Spinal cord (tissue), 10 donors: Measurements from ENCODE around the gene NBEA. TPM values are rescaled to one million over a fixed set of nuclear protein-coding genes. Genes with fewer than 3 reads are reported as not detected.

ENCODE experiments used
- DNase-seq, 6 donors: peaks; one replicate each; pipeline versions ENCODE4 v3.0.0 to v3.0.0-alpha.2; 2013 to 2015; ENCODE audit warnings: low spot score in 6 of 6, low read depth in 4 of 6
- H3K27ac ChIP-seq: one replicate; pipeline ENCODE4 v1.5.1; 2013; ENCODE audit warnings: low read depth, low read length, control low read depth
- H3K27me3 ChIP-seq: one replicate; pipeline ENCODE4 v1.6.1; 2013; ENCODE audit warnings: low read length; ENCODE audit not compliant: control insufficient read depth, insufficient read depth
- H3K36me3 ChIP-seq: one replicate; pipeline ENCODE4 v1.6.1; 2013; ENCODE audit warnings: low read length; ENCODE audit not compliant: control insufficient read depth, insufficient read depth
- H3K4me1 ChIP-seq: one replicate; pipeline ENCODE4 v1.6.1; 2013; ENCODE audit warnings: low read length; ENCODE audit not compliant: control insufficient read depth, insufficient read depth
- H3K4me3 ChIP-seq: one replicate; pipeline ENCODE4 v1.5.1; 2013; ENCODE audit warnings: low read depth, low read length, control low read depth
- H3K9me3 ChIP-seq: one replicate; pipeline ENCODE4 v1.6.1; 2013; ENCODE audit warnings: low read length; ENCODE audit not compliant: control insufficient read depth, insufficient read depth
- WGBS: methylation state at CpG from one replicate; pipeline ENCODE4 v1.1.5; 2013; ENCODE audit warnings: missing lambda C conversion rate; ENCODE audit not compliant: insufficient coverage; 5-methylcytosine and 5-hydroxymethylcytosine counted together
- polyA plus RNA-seq, 2 donors: library from polyadenylated mRNA; unstranded; fragments of 120-200 nt; gene quantifications; one replicate each; pipeline ENCODE4 v1.2.1, GENCODE V29; 2013; ENCODE audit not compliant: insufficient read length in 2 of 2
- total RNA-seq, 2 donors: library from RNA; depleted of rRNA in 1 of 2; stranded (reverse); fragments of 120-200 nt in 1 of 2; fragments of >200 nt in 1 of 2; gene quantifications; one replicate each; pipeline versions ENCODE4 v1.2.3 to v1.2.4, GENCODE V29; 2013 to 2014
- donor health status: healthy.

Gene NBEA
- total and polyA plus RNA-seq, 4 donors: 39.1 to 136 (median 72.8) TPM

DNA sequence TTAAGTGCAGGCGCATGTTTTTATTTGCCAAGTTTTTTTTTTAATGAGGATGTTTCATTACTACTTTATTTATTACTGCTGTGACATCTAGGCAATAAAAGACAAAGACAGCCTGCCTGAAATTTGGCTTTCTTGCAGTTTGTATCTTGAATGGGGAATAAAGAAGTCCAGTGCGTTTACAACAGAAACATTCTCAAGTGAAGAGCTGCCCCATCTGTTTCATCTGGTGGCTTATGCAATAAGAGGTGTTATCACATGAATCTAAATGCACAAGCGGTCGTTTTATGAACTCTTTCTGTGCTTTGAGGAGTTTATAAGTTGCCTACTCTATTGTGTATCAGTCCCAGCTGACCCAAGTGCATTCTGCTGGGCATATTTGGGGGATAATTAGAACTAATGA, 547.0 kb downstream of the NBEA start:
- 33% methylated on average over 2 of the region's 4 CpGs for WGBS
- H3K4me3 ChIP-seq: no peak overlapping the region
- no peaks in the 10 kb centered on the region for H3K9me3 ChIP-seq
- peak in 2 of 6 donors; percentile 20 to 73 for DNase-seq
- no peaks in the 10 kb centered on the region for H3K27me3 ChIP-seq
- H3K36me3 ChIP-seq: no peaks in the 10 kb centered on the region
- H3K27ac ChIP-seq: no peak overlapping the region
- no peaks in the 10 kb centered on the region for H3K4me1 ChIP-seq

DNA sequence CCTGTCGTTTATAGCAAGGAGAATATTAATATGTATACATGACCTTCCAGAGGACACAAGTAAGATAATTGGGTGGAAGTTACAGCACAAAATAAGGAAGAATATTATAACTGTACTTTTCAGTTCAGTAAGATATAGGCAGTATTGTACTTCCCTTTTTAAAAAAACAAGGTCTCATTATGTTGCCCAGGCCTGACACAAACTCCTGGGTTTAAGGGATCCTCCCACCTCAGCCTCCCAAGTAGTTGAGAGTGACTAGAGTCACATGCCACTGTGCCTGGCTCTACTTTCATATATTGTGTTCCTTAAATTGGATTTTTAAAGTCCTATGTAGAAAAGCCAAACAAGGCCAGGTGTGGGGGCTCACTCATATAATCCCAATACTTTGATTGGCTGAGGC, 553.9 kb downstream of the NBEA start:
- H3K36me3 ChIP-seq: no peaks in the 10 kb centered on the region
- WGBS: no CpG with 5 or more reads among the region's 1 CpG
- H3K4me3 ChIP-seq: no peak overlapping the region
- H3K27me3 ChIP-seq: no peaks in the 10 kb centered on the region
- H3K4me1 ChIP-seq: peaks cover 2% of the 10 kb centered on the region
- H3K27ac ChIP-seq: no peak overlapping the region
- no peaks in the 10 kb centered on the region for H3K9me3 ChIP-seq
- no peak for DNase-seq

DNA sequence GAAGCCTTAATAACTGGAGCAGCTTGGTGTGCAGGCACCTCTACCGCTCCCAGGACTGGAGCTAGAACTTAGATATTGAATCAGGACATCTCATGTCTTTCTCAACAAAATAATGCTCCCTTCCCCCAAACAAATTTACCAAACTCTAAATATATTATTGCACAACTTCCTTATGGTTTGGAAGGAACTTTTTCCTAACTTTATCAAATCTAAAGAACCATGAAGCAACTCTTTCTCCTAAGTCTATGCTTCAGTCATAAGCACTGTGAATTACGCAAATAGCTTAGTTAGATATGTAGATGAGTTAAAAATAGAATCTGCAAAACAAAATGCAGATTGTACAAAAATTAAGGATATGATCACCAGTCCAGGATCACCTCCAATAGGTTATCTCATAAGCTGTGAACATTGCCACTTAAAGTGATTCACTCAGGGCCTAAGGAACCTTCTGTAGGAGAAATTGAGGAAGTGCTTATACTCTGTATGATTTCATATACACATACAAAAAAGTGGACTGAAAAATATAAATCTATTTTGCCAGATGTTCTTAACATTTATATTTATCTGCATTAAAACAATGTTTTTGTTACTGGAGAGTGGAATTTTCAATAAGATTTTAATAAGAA, 554.8 kb downstream of the NBEA start:
- Histone ChIP-seq H3K9me3 (no peaks in the 10 kb centered on the region), H3K27me3 (no peaks in the 10 kb centered on the region), H3K27ac (no peak overlapping the region), H3K4me1 (peaks cover 2% of the 10 kb centered on the region), H3K36me3 (no peaks in the 10 kb centered on the region), H3K4me3 (no peak overlapping the region)
- no CpG with 5 or more reads among the region's 2 CpGs for WGBS
- no peak for DNase-seq

DNA sequence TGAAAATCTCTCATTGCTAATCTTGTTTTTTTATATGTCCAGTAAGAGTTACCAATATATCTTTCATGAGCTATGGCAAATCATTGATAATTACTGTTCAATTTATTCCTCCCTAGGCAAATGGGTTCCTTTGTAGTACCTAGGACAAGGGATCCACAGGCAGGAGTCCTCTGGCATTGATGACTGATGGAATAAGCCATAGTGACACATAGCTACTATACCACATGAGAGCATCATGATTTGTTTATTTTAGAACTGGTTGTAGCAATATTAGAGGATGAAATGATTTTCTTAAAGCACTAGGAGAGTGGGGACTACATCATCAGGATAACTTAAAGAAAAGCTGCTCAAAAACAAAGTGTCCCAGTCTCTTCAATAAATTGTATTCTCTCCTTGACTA, 556.2 kb downstream of the NBEA start:
- no peaks in the 10 kb centered on the region for H3K27me3 ChIP-seq
- no peak overlapping the region for H3K4me3 ChIP-seq
- no peaks in the 10 kb centered on the region for H3K9me3 ChIP-seq
- no peak overlapping the region for H3K27ac ChIP-seq
- peaks cover 2% of the 10 kb centered on the region for H3K4me1 ChIP-seq
- no peaks in the 10 kb centered on the region for H3K36me3 ChIP-seq
- no peak for DNase-seq

DNA sequence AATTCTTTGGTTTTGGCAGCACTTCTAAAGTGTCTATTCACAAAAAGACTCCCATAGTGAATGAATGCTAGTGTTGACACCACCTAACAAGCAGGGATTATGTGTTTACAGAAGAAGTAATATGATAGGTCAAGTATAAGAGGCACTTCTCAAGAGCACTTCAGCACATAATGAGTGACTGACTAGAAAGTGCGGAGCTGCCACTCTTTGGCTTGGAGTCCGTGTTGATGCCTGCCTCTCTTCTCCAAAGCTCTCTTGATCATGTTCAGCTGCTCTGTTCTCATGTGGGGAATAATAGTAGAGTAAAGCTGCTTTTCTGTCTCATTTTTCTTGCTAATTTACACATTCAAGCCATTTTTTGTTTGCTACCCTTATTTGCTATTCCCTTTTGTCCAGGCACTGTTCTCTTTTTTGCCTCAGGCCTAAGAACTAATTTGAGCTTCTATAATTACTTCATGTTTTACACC, 557.2 kb downstream of the NBEA start:
- peak in 2 of 6 donors; percentile 43 to 63 for DNase-seq
- Histone ChIP-seq H3K9me3 (no peaks in the 10 kb centered on the region), H3K27me3 (no peaks in the 10 kb centered on the region), H3K27ac (peak overlapping the region; percentile 15), H3K36me3 (no peaks in the 10 kb centered on the region), H3K4me3 (no peak overlapping the region), H3K4me1 (peaks cover 2% of the 10 kb centered on the region)
- no CpG with 5 or more reads among the region's 2 CpGs for WGBS

DNA sequence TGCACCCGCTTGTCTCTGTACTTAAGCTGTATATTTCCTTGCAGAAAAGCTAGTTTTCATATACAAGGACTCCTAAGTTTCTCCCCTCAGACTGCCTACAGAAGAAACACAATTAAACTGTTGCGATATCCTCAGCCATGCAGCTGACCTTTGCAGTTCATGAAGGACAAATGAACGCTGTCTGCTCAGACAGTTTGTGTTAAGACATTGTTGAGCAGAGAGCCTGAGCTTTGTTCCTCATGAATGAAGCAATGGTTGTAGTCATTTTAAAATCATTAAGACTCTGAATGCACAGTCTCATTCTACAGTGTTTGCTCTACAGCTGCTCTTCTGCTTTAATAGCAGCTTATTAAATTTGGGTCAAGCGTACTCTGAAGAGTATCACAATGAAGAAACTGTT, 557.6 kb downstream of the NBEA start:
- no peak overlapping the region for H3K4me3 ChIP-seq
- no peaks in the 10 kb centered on the region for H3K9me3 ChIP-seq
- WGBS: 10% methylated on average over 3 of the region's 4 CpGs
- H3K4me1 ChIP-seq: peaks cover 2% of the 10 kb centered on the region
- peak overlapping the region; percentile 15 for H3K27ac ChIP-seq
- no peaks in the 10 kb centered on the region for H3K27me3 ChIP-seq
- no peaks in the 10 kb centered on the region for H3K36me3 ChIP-seq
- peak in 2 of 6 donors; percentile 56 to 77 for DNase-seq

DNA sequence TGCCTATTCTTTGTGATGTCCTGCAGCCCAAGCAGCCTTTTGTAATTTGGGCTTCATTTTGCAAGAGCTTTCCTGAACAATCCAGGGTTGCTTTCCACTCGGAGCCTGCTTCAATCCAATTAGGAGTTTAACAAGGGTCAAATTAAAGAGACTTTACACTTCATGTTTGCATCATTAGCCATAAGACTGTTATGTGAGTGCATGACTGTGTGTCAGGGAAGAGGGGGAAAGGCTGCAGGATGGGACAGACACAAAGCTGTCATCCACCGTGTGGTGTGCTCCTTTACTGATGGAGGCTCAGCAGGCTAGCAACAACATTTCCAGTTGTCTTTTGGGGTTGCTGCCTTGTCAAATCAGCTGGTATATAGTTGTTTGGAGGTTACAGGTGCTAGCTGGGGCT, 558.1 kb downstream of the NBEA start:
- H3K36me3 ChIP-seq: no peaks in the 10 kb centered on the region
- H3K27ac ChIP-seq: no peak overlapping the region
- H3K4me3 ChIP-seq: no peak overlapping the region
- H3K27me3 ChIP-seq: no peaks in the 10 kb centered on the region
- no peaks in the 10 kb centered on the region for H3K9me3 ChIP-seq
- H3K4me1 ChIP-seq: peaks cover 2% of the 10 kb centered on the region
- WGBS: 28% methylated on average over 1 of the region's 2 CpGs
- DNase-seq: peak in 1 of 6 donors; percentile 63

DNA sequence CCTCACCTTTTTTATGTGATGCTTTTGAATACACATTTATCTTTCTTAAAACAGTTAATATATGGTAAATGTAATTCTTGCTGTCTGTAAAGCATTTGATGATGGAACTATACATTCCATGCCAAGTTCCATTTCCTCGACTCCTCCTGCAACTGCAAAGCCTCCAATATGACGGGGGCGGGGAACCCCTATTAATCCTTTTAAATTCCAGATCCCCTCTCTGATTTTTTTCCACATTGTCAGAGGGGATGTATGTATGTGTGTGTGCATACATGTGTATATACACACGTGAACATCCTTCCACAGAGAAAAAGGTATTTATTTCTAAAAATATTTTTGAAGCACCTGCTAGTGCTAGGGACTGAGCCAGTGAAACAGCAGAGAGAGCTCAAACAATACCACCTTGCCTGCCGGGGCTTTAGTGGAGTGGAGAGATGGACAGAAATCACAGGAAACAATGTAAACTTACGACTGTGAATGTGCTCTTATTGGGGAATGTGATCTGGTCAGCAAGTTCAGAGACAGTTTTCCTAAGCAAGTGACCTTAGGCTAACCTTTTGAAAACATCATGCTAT, 559.7 kb downstream of the NBEA start:
- Histone ChIP-seq H3K9me3 (no peaks in the 10 kb centered on the region), H3K27ac (no peak overlapping the region), H3K4me1 (peaks cover 2% of the 10 kb centered on the region), H3K4me3 (no peak overlapping the region), H3K36me3 (no peaks in the 10 kb centered on the region), H3K27me3 (no peaks in the 10 kb centered on the region)
- peak in 1 of 6 donors; percentile 41 for DNase-seq
- 57% methylated on average over 1 of the region's 6 CpGs for WGBS

DNA sequence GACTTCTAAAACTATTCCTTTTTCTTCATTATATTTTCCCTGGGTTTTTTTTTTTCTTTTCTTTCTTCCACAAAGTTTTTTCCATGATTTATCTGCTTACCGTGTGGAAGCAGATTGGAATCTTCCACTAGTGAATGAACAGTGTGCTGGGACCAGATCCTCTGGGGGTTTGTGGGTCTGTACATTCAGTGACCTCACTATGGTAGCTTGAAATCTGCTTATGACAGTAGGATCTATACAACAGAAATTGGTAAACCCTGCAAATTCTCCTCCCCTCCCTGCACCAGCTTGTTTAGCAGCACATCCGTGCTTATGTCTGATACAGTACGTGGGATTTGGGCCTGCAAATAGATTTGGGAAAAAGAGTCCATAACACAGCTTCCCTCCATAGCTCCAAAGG, 560.4 kb downstream of the NBEA start:
- H3K27ac ChIP-seq: no peak overlapping the region
- H3K9me3 ChIP-seq: no peaks in the 10 kb centered on the region
- no peaks in the 10 kb centered on the region for H3K36me3 ChIP-seq
- no peak for DNase-seq
- H3K27me3 ChIP-seq: no peaks in the 10 kb centered on the region
- peaks cover 2% of the 10 kb centered on the region for H3K4me1 ChIP-seq
- WGBS: no CpG with 5 or more reads among the region's 3 CpGs
- no peak overlapping the region for H3K4me3 ChIP-seq

DNA sequence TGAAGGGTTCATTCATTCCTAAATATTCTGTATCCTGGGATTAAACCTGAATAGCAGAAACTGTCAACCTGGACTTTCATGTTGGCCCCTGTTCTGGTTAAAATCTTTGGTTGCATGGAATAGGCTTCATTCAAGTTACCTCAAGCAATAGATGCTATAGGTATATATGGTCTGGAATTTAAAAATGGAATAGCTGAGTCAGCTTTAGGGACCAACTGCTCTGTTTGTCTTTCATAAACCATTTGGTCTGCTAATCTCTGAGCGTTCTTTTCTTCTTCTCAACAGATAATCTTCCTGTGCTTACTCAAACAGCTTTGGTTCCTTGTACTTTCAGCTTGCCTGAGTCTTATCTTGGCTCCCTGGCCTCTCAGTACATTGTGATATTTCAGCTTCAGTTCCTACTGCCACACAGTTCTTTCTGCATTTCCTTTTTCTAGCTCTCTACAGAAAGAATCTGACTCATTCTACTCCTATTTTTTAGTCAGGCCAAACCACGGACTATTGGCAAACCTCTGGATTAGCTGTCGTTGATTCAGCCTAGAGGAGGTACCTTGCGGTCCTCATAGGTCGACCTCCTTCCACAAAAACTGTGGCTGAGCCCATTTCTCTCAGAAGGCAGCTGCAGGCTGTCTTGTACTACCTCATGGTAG, 570.3 kb downstream of the NBEA start:
- WGBS: 86% methylated on average over 5 of the region's 5 CpGs
- H3K27me3 ChIP-seq: no peaks in the 10 kb centered on the region
- no peaks in the 10 kb centered on the region for H3K9me3 ChIP-seq
- no peak overlapping the region for H3K4me3 ChIP-seq
- H3K4me1 ChIP-seq: no peaks in the 10 kb centered on the region
- DNase-seq: no peak
- H3K27ac ChIP-seq: no peak overlapping the region
- H3K36me3 ChIP-seq: no peaks in the 10 kb centered on the region
